HEK293T (cell line): ENCODE data around the gene SUGCT.

ENCODE experiments used
- BHLHE40 ChIP-seq: fragments of 450-650 bp; IDR thresholded peaks from 2 replicates; pipeline ENCODE4 v1.6.1; 2016; ENCODE audit warnings: mild to moderate bottlenecking, moderate library complexity, borderline replicate concordance
- PKNOX1 ChIP-seq: fragments of 450-650 bp; IDR thresholded peaks from 2 replicates; pipeline ENCODE4 v1.6.1; 2016

DNA sequence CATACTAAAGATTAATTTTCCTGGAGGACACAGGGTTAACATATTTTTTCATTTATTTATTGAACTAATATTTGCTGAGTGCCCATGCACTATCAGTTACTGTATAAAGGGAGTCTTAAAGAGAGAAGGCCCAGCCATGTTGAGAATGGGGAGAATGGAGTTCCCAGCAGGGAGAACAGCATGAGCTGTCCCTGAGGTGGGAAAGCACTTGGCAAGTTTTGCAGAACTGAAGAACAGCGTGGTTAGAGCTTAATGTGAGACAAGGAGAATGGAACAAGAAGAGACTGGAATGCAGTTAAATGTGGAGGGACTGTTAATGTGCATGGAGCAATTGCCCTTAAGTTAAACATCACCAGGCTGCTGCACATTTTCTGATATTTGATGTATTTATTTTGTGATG lies 435.4 kb downstream of the SUGCT start:
- TF ChIP-seq BHLHE40 (no peak), PKNOX1 (no peak)
